Measurements from ENCODE around the gene KLHL10.

DNA sequence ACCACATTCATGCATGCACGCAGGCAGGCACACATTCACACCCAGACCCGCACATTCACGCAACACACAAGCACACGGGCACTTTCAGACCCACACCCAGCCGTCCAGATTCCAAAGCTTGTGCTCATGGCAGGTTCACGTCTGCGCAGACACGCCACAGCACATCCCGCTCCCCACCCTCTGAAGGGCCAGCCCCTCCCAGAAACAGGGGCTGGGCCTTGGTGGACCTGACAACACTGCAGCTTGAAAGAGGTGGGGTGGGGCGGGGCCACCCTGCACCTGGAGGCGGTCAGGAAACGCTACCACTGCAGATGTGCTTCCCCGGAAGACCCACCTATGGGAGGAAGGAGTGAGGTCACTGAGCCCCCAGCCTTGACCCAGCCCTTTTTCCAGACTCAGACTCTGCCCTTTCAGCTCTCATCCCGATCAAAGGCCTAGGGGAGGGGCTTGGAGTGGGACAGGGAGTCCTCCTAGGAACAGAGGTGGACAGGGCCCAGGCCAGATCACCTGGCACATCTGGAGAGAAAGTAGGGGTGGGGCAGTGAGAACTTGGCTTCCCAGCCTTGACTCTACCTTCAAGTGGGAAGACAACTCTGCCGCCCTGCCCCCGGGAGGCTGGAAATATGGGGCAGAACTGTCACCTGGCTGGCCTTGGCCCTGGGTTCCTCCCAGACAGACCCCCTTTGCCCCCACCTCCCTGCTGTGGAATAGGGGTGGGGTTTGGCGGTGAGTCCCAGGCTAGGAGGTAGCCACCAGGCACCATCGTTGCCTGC lies 36.8 kb upstream of the KLHL10 start:
- TF ChIP-seq EZH2 (IDR thresholded peaks at IDR 0.05) (no peak), POLR2AphosphoS5 (IDR thresholded peaks at IDR 0.05; ENCODE audit: borderline replicate concordance, low read depth, low read length) (no peak)
